Naive thymus-derived CD4-positive, alpha-beta T cell (primary cell): ENCODE measurements around the gene GNAI3. TPM values are rescaled to one million over a fixed set of nuclear protein-coding genes. Genes with fewer than 3 reads are reported as not detected.
A peak's percentile ranks its signal among the peaks of the same experiment; 100 is the strongest.

Experiments
- ATAC-seq: fragments of 150-1000 bp; cut with Tn5 transposase; 2 replicates; pipeline ENCODE4 v1.10.0; 2021; ENCODE audit warnings: mild to moderate bottlenecking, moderate library complexity
- CTCF ChIA-PET: fragments of 350-600 bp; sonication (Branson Sonifier 250); formaldehyde crosslinking; loops from one replicate; lab custom pipeline; 2021; ENCODE audit warnings: antibody characterized with exemption; lab: Charles Lee
- POLR2A ChIA-PET: fragments of 350-600 bp; sonication (Branson Sonifier 250); formaldehyde crosslinking; loops from one replicate; lab custom pipeline; 2021; ENCODE audit warnings: antibody characterized with exemption, inconsistent platforms; lab: Charles Lee
- DNase-seq, 9 donors: peaks; one replicate each; pipeline versions ENCODE4 v3.0.0 to v3.0.0-alpha.2; 2020 to 2022; ENCODE audit warnings: mixed read lengths in 1 of 9
- H3K27ac ChIP-seq: one replicate; pipeline ENCODE4 v1.7.0; 2013; ENCODE audit warnings: mild to moderate bottlenecking, low read depth, low read length, moderate library complexity
- H3K27me3 ChIP-seq, 2 donors: one replicate each; pipeline ENCODE4 v1.7.0; 2013; ENCODE audit warnings: low read length in 2 of 2, mild to moderate bottlenecking in 2 of 2, moderate library complexity in 2 of 2; ENCODE audit not compliant: control insufficient read depth in 2 of 2, insufficient read depth in 2 of 2
- H3K36me3 ChIP-seq, 3 experiments: 1 replicate in 2 of 3; 2 replicates in 1 of 3; pipeline ENCODE4 v1.7.0; 2013; ENCODE audit warnings: low read length in 3 of 3, mild to moderate bottlenecking in 3 of 3, moderate library complexity in 1 of 3; ENCODE audit not compliant: insufficient read depth in 3 of 3, control insufficient read depth in 2 of 3
- H3K4me1 ChIP-seq, 2 donors: one replicate each; pipeline ENCODE4 v1.7.0; 2013; ENCODE audit warnings: low read length in 2 of 2, mild to moderate bottlenecking in 2 of 2, moderate library complexity in 1 of 2; ENCODE audit not compliant: control insufficient read depth in 2 of 2, insufficient read depth in 2 of 2
- H3K4me3 ChIP-seq: 2 replicates; pipeline ENCODE4 v1.7.0; 2013; ENCODE audit warnings: mild to moderate bottlenecking, low read length
- H3K9me3 ChIP-seq, 3 experiments: 1 replicate in 2 of 3; 2 replicates in 1 of 3; pipeline ENCODE4 v1.7.0; 2013; ENCODE audit warnings: low read length in 3 of 3; ENCODE audit not compliant: control insufficient read depth in 2 of 3
- H3K27ac Mint-ChIP-seq, 9 donors: one replicate each; pipeline ENCODE4 v1.8.0; 2020 to 2022; ENCODE audit warnings: mixed read lengths in 9 of 9, mild to moderate bottlenecking in 8 of 9, moderate library complexity in 5 of 9, inconsistent platforms in 2 of 9
- H3K27me3 Mint-ChIP-seq, 5 donors: one replicate each; pipeline ENCODE4 v1.8.0; 2021 to 2022; ENCODE audit warnings: mixed read lengths in 5 of 5, mild to moderate bottlenecking in 1 of 5
- H3K36me3 Mint-ChIP-seq, 5 donors: one replicate each; pipeline ENCODE4 v1.8.0; 2020 to 2022; ENCODE audit warnings: mixed read lengths in 5 of 5, mild to moderate bottlenecking in 3 of 5, inconsistent platforms in 1 of 5
- H3K4me1 Mint-ChIP-seq, 7 donors: one replicate each; pipeline ENCODE4 v1.8.0; 2020 to 2022; ENCODE audit warnings: mixed read lengths in 7 of 7, mild to moderate bottlenecking in 3 of 7, inconsistent platforms in 1 of 7
- H3K4me3 Mint-ChIP-seq, 10 donors: one replicate each; pipeline ENCODE4 v1.8.0; 2020 to 2022; ENCODE audit warnings: mild to moderate bottlenecking in 10 of 10, mixed read lengths in 10 of 10, moderate library complexity in 6 of 10, inconsistent platforms in 2 of 10
- H3K9me3 Mint-ChIP-seq, 11 donors: one replicate each; pipeline ENCODE4 v1.8.0; 2020 to 2022; ENCODE audit warnings: mixed read lengths in 11 of 11, mild to moderate bottlenecking in 4 of 11, inconsistent platforms in 1 of 11, moderate library complexity in 1 of 11
- intact Hi-C, 2 donors: fragments of 100-400 bp; cut with micrococcal nuclease; formaldehyde crosslinking; loops; one replicate each; pipeline ENCODE4 v1.15.1; 2023
- polyA plus RNA-seq, 2 donors: library from polyadenylated mRNA; unstranded; fragments of 300-500 nt; fragmentation: Illumina TruSeq; gene quantifications; one replicate each; pipeline ENCODE4 v1.2.3, GENCODE V29; 2021
- total RNA-seq, 6 experiments: library from RNA in 5 of 6; stranded (reverse) in 5 of 6; gene quantifications; 1 replicate in 5 of 6; 2 replicates in 1 of 6; pipeline ENCODE4 v1.2.3 and lab custom pipeline; 2021 to 2026

Gene GNAI3
- total and polyA plus RNA-seq, 7 experiments from 2014 or later, result 4.9 to 9.3 (median 7.2) TPM

GRCh38 chr1:109543283-109543987 lies 5.0 kb upstream of the GNAI3 start:
- intact Hi-C loops, result no loop called here
- no peaks in the 10 kb centered on the region for H3K27me3 ChIP-seq
- DNase-seq (no peak), ATAC-seq (no peak)
- peaks cover 0 to under 1% (median 0%) of the 10 kb centered on the region in 3 experiments for H3K36me3 ChIP-seq
- H3K9me3 ChIP-seq, result no peaks in the 10 kb centered on the region
- no peak overlapping the region for H3K4me3 ChIP-seq
- H3K27ac ChIP-seq, result no peak overlapping the region
- Mint-ChIP-seq H3K4me3 (no peak overlapping the region), H3K9me3 (peaks cover 0 to 2% (median 0%) of the 10 kb centered on the region in 11 donors), H3K36me3 (peaks cover 0 to 1% (median 0%) of the 10 kb centered on the region in 5 donors), H3K27ac (no peak overlapping the region), H3K27me3 (no peaks in the 10 kb centered on the region), H3K4me1 (peaks cover 3 to 23% (median 19%) of the 10 kb centered on the region in 7 donors)
- ChIA-PET CTCF (interaction anchor here (1.3 to 21.5 kb wide), 7 partner anchors 46 to 441 kb away, joined by 3 to 1240 read pairs (median 46); partner anchors contain the start of genes AHCYL1, AMIGO1, ATXN7L2 and CYB561D1), POLR2A (interaction anchor here (1.2 kb wide), 1 partner anchor 91 kb away, joined by 3 read pairs; no protein-coding TSS in a partner anchor)
- peaks cover 9 to 15% of the 10 kb centered on the region in 2 donors for H3K4me1 ChIP-seq

- no peak overlapping the region for H3K27ac ChIP-seq
- H3K4me3 ChIP-seq, result no peak overlapping the region
- H3K9me3 ChIP-seq, result no peaks in the 10 kb centered on the region
- H3K27me3 Mint-ChIP-seq, result no peaks in the 10 kb centered on the region
- H3K36me3 Mint-ChIP-seq, result peaks cover 0 to 6% (median 0%) of the 10 kb centered on the region in 5 donors
- no peak for ATAC-seq
- no peak for DNase-seq
- no peaks in the 10 kb centered on the region for H3K27me3 ChIP-seq
- peaks cover 0 to 5% (median 0%) of the 10 kb centered on the region in 3 experiments for H3K36me3 ChIP-seq
- H3K27ac Mint-ChIP-seq, result peak overlapping the region in 2 of 9 donors; percentile 56 to 57
- H3K4me1 Mint-ChIP-seq, result peaks cover 6 to 31% (median 24%) of the 10 kb centered on the region in 7 donors
- intact Hi-C loops, result no loop called here
- POLR2A ChIA-PET, result interaction anchor here (1.1 to 1.2 kb wide), 3 partner anchors 82 to 96 kb away, joined by 3 read pairs; no protein-coding TSS in a partner anchor
- H3K9me3 Mint-ChIP-seq, result peaks cover 0 to 3% (median 0%) of the 10 kb centered on the region in 11 donors
- H3K4me3 Mint-ChIP-seq, result no peak overlapping the region
- H3K4me1 ChIP-seq, result peaks cover 9 to 17% of the 10 kb centered on the region in 2 donors
- CTCF ChIA-PET, result interaction anchor here (1.3 to 21.5 kb wide), 8 partner anchors 12 to 440 kb away, joined by 3 to 1240 read pairs (median 30); partner anchors contain the start of genes AHCYL1, AMIGO1, ATXN7L2 and CYB561D1
Observed at GRCh38 chr1:109543988-109544735, 4.3 kb upstream of the GNAI3 start.

DNA sequence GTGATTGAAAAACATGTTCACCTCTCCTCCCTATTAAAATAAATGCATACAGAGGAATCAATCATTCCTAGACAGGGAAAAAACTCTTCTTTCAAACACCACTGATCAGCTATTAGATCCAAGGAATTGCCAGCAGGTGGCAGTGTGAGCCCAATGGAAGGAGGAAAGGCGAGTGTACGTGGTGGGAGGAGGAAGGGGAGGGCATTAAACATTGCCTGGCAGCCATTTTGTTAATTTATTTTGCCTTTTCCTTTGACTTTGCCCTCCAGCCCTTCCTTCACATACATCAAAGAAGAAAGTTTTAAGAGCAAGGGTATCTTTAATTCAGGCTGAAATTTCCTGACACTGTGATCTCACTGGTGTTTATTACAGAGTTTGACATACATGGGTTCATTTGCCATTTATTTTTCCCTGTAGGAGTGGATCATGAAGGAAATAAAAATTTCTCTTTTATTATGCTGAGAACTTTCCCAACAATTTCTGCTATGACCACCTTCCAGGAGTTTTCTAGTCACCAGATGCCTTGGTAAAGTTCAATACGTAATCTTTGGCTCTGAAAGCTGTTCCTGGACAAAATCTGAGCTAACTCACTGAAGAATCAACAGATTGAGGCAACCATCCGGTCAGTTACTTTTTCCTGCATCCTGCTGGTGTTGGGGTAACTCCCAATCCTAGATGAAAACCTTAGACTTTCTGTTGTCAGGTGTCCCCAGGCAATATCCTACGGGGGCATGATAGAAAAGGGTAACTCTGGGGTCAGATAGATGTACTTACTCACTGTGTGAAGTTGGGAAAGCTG lies 1.9 kb upstream of the GNAI3 start:
- Mint-ChIP-seq H3K4me3 (peak overlapping the region; percentile 89 to 99 (median 97)), H3K27ac (peak overlapping the region; percentile 87 to 100 (median 99)), H3K4me1 (peaks cover 23 to 54% (median 40%) of the 10 kb centered on the region in 7 donors), H3K36me3 (peaks cover 0 to 6% (median 1%) of the 10 kb centered on the region in 5 donors), H3K27me3 (no peaks in the 10 kb centered on the region), H3K9me3 (peaks cover 0 to 3% (median 0%) of the 10 kb centered on the region in 11 donors)
- POLR2A ChIA-PET, result interaction anchor here (0.7 to 2.3 kb wide), 14 partner anchors 9 to 438 kb away, joined by 3 to 14 read pairs (median 4); partner anchors contain the start of genes AHCYL1 and ATXN7L2
- peak; percentile 76 for ATAC-seq
- intact Hi-C loops, result loop anchor here (1.0 to 5.0 kb wide), 8 partner anchors 52 to 666 kb away; partner anchors contain the start of genes AHCYL1 (in 2 of the 2), CYB561D1 (in 1 of the 2), GSTM1 (in 1 of the 2) and KCNC4 (in 1 of the 2)
- Histone ChIP-seq H3K27ac (peak overlapping the region; percentile 93), H3K9me3 (no peaks in the 10 kb centered on the region), H3K4me3 (peak overlapping the region; percentile 89), H3K27me3 (no peaks in the 10 kb centered on the region), H3K36me3 (peaks cover 0 to 5% (median 0%) of the 10 kb centered on the region in 3 experiments), H3K4me1 (peaks cover 23 to 25% of the 10 kb centered on the region in 2 donors)
- peak; percentile 63 to 90 (median 85) for DNase-seq
- CTCF ChIA-PET, result interaction anchor here (0.6 to 21.5 kb wide), 22 partner anchors 9 to 513 kb away, joined by 3 to 1240 read pairs (median 4); partner anchors contain the start of genes AHCYL1, AMIGO1, AMPD2 and ATXN7L2

- H3K36me3 Mint-ChIP-seq, result peaks cover 0 to 6% (median 2%) of the 10 kb centered on the region in 5 donors
- Histone ChIP-seq H3K4me3 (peak overlapping the region; percentile 89), H3K36me3 (peaks cover 0 to 5% (median 0%) of the 10 kb centered on the region in 3 experiments), H3K27ac (peak overlapping the region; percentile 93), H3K9me3 (no peaks in the 10 kb centered on the region), H3K27me3 (no peaks in the 10 kb centered on the region), H3K4me1 (peaks cover 25% of the 10 kb centered on the region in 2 donors)
- POLR2A ChIA-PET, result interaction anchor here (0.7 to 3.1 kb wide), 33 partner anchors 11 to 1681 kb away, joined by 3 to 52 read pairs (median 5); partner anchors contain the start of genes AHCYL1, AMIGO1, AMPD2 and ATXN7L2
- DNase-seq (peak in 3 of 9 donors; percentile 10 to 12 (median 11)), ATAC-seq (no peak)
- intact Hi-C loops, result loop anchor here (1.0 to 5.0 kb wide), 19 partner anchors 15 to 1125 kb away; partner anchors contain the start of genes PSMA5 (in 2 of the 2), STRIP1 (in 2 of the 2), ATXN7L2 (in 1 of the 2) and GSTM1 (in 1 of the 2)
- peak overlapping the region; percentile 90 to 99 (median 97) for H3K4me3 Mint-ChIP-seq
- peak overlapping the region; percentile 89 to 100 (median 99) for H3K27ac Mint-ChIP-seq
- H3K9me3 Mint-ChIP-seq, result peaks cover 0 to 3% (median 0%) of the 10 kb centered on the region in 11 donors
- CTCF ChIA-PET, result interaction anchor here (0.8 to 21.5 kb wide), 18 partner anchors 15 to 437 kb away, joined by 3 to 1240 read pairs (median 5); partner anchors contain the start of genes AHCYL1, AMIGO1, AMPD2 and ATXN7L2
- H3K4me1 Mint-ChIP-seq, result peaks cover 26 to 66% (median 46%) of the 10 kb centered on the region in 7 donors
- H3K27me3 Mint-ChIP-seq, result no peaks in the 10 kb centered on the region
Observed at GRCh38 chr1:109547463-109548320, 723 bp upstream of the GNAI3 start.

GRCh38 chr1:109556563-109556962 lies 8.1 kb downstream of the GNAI3 start:
- ChIA-PET CTCF (no interaction called here), POLR2A (no interaction called here)
- Histone ChIP-seq H3K27ac (no peak overlapping the region), H3K9me3 (no peaks in the 10 kb centered on the region), H3K4me1 (peaks cover 0 to 21% of the 10 kb centered on the region in 2 donors), H3K36me3 (no peaks in the 10 kb centered on the region), H3K27me3 (no peaks in the 10 kb centered on the region), H3K4me3 (no peak overlapping the region)
- peaks cover 0 to 7% (median 6%) of the 10 kb centered on the region in 5 donors for H3K36me3 Mint-ChIP-seq
- peak overlapping the region in 4 of 10 donors; percentile 8 to 38 (median 24) for H3K4me3 Mint-ChIP-seq
- ATAC-seq, result no peak
- H3K27me3 Mint-ChIP-seq, result no peaks in the 10 kb centered on the region
- no peak for DNase-seq
- H3K27ac Mint-ChIP-seq, result peak overlapping the region in 3 of 9 donors; percentile 29 to 75 (median 55)
- H3K9me3 Mint-ChIP-seq, result peaks cover 0 to 3% (median 0%) of the 10 kb centered on the region in 11 donors
- peaks cover 56 to 97% (median 88%) of the 10 kb centered on the region in 7 donors for H3K4me1 Mint-ChIP-seq
- intact Hi-C loops, result no loop called here
